Chondrocyte (in vitro differentiated cells): ENCODE data around the gene RMND1. TPM values are rescaled to one million over a fixed set of nuclear protein-coding genes. Genes with fewer than 3 reads are reported as not detected.

ENCODE experiments used
- DNase-seq: peaks from one replicate; pipeline ENCODE4 v3.0.0; 2021; ENCODE audit warnings: mixed read lengths, low spot score
- H3K27ac Mint-ChIP-seq: one replicate; pipeline ENCODE4 v1.8.0; 2021; ENCODE audit warnings: mild to moderate bottlenecking, moderate library complexity, mixed read lengths; ENCODE audit not compliant: unreplicated experiment
- H3K27me3 Mint-ChIP-seq: 2 replicates; pipeline ENCODE4 v1.8.0; 2021; ENCODE audit warnings: low read depth, mixed read lengths
- H3K36me3 Mint-ChIP-seq: 2 replicates; pipeline ENCODE4 v1.8.0; 2021; ENCODE audit warnings: low read depth, mixed read lengths
- H3K4me1 Mint-ChIP-seq: 2 replicates; pipeline ENCODE4 v1.8.0; 2021; ENCODE audit warnings: low read depth, mild to moderate bottlenecking, mixed read lengths
- H3K4me3 Mint-ChIP-seq: one replicate; pipeline ENCODE4 v1.8.0; 2021; ENCODE audit warnings: mild to moderate bottlenecking, moderate library complexity, mixed read lengths; ENCODE audit not compliant: unreplicated experiment
- H3K9me3 Mint-ChIP-seq: 2 replicates; pipeline ENCODE4 v1.8.0; 2021; ENCODE audit warnings: low read depth, mixed read lengths
- CTCF ChIP-seq: fragments of 200-600 bp; sonication (generic); IDR thresholded peaks from 2 replicates; pipeline ENCODE4 v1.5.0; 2021; ENCODE audit warnings: antibody characterized with exemption, mild to moderate bottlenecking, moderate library complexity
- long read RNA-seq: library from polyadenylated mRNA; stranded (forward); transcript quantifications from one replicate; pipeline ENCODE4 v2.0.0, GENCODE V29; 2021
- total RNA-seq: library from RNA; stranded (reverse); gene quantifications from 3 replicates; pipeline ENCODE4 v1.2.1, GENCODE V29; 2021

Gene RMND1, protein sequence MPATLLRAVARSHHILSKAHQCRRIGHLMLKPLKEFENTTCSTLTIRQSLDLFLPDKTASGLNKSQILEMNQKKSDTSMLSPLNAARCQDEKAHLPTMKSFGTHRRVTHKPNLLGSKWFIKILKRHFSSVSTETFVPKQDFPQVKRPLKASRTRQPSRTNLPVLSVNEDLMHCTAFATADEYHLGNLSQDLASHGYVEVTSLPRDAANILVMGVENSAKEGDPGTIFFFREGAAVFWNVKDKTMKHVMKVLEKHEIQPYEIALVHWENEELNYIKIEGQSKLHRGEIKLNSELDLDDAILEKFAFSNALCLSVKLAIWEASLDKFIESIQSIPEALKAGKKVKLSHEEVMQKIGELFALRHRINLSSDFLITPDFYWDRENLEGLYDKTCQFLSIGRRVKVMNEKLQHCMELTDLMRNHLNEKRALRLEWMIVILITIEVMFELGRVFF
- 19.3 to 42.8 TPM (median 42.5 TPM) in 3 replicates for total RNA-seq
- long read RNA-seq, transcript RMND1-203 (12 exons, 2,003 nt) = major isoform, 21 of 38 reads
- long read RNA-seq, partial matches to known transcripts = 10 of 38 reads
- long read RNA-seq, other reads (novel, unspliced or antisense) = 5 of 38 reads

DNA sequence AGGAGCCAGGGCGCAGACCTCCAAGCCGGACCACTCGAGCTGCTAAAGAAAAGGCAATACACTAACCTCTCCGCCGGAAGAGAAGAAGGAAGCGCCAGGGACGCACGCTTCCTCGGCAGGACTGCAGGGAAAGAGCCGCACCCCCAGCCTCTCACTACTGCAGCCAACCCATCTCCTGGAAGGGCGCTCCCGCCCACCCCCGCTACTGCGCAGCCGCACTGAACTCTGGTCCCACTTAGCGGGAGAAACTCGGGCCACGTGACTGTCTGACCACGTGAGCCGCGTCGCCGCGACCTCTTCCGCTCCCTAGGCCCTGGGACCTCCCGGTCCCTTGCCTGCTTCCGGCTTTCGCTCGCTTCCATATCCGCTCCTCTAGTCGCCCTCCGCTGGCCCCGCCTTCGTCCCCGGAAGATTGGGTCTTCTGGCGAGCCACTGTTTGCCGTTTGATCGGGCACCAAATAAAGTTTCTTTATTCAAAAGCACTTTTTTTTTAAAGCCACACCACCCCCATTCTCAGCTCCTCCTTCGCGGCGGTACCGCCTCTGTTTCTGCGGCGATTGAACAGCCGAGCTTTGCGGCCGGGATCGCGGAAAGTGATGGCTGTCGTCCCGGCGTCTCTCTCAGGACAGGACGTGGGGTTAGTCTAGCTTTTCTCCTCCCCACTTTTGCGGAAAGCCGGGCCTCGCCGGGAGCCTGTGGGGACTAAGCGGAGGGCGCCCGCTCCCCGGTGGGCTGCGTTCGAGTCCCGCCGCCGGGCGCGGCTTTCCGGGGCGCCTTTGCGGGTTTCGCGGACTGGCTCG, at the start of gene RMND1:
RMND1 (minus strand) TSS at position 177 of the 800 bp plus-strand sequence. CDS start 6,315 bp downstream, outside the sequence.
- no peaks in the 10 kb centered on the region for H3K27me3 Mint-ChIP-seq
- peak within 1 kb of the TSS; percentile 94 for H3K4me3 Mint-ChIP-seq
- H3K9me3 Mint-ChIP-seq = no peaks in the 10 kb centered on the region
- peaks cover 4% of the 10 kb centered on the region for H3K36me3 Mint-ChIP-seq
- peak within 1 kb of the TSS; percentile 96 for H3K27ac Mint-ChIP-seq
- TF ChIP-seq CTCF = no peak
- DNase-seq = peak; percentile 100
- peaks cover 54% of the 10 kb centered on the region for H3K4me1 Mint-ChIP-seq

- Mint-ChIP-seq H3K27me3 (peaks cover 4% of the 10 kb centered on the region), H3K9me3 (no peaks in the 10 kb centered on the region), H3K4me3 (no peak overlapping the region), H3K36me3 (peaks cover 1% of the 10 kb centered on the region), H3K4me1 (peaks cover 9% of the 10 kb centered on the region), H3K27ac (no peak overlapping the region)
- TF ChIP-seq CTCF = no peak
- no peak for DNase-seq
Observed at GRCh38 chr6:151499551-151499950, 47.6 kb upstream of the RMND1 start.

DNA sequence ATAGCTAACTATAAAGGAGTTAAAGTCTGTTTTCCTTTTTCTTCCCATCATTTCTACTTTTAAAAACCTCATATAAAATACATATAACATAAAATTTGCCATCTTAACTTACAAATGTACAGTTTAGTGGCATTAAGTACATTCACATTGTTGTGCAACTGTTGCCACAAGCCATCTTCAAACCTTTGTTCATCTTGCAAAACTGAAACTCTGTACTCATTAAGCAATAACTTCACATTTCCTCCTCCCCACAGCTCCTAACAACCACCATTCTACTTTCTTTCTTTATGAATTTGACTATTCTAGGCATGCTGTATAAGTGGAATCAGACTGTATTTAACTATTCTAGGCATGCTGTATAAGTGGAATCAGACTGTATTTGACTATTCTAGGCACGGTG, 46.4 kb upstream of the RMND1 start:
- peaks cover 15% of the 10 kb centered on the region for H3K4me1 Mint-ChIP-seq
- H3K4me3 Mint-ChIP-seq = no peak overlapping the region

DNA sequence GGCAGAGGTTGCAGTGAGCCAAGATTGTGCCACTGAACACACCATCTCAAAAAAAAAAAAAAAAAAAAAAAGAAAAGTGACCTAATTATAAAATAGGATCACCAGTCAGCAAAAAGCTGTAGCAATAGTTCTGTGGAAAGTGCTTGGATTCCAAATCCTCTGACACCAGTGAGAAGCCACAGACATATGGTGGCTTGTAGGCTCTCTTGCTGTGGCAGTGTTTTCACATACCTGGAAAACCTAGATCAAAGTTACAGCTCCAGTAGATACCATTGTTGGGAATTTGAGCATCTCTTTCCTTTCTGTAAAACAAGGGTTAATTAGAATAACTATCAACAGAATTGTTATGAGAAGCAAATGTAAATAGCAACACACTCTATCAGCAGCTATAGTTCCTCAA, 46.0 kb upstream of the RMND1 start:
- peaks cover 4% of the 10 kb centered on the region for H3K27me3 Mint-ChIP-seq
- no peak overlapping the region for H3K4me3 Mint-ChIP-seq
- peaks cover 18% of the 10 kb centered on the region for H3K4me1 Mint-ChIP-seq
- no peak overlapping the region for H3K27ac Mint-ChIP-seq
- DNase-seq = no peak
- H3K36me3 Mint-ChIP-seq = no peaks in the 10 kb centered on the region
- no peaks in the 10 kb centered on the region for H3K9me3 Mint-ChIP-seq
- no peak for TF ChIP-seq CTCF

More for the DNA sequence above, 46.4 kb upstream of the RMND1 start:
- no peak for TF ChIP-seq CTCF
- Mint-ChIP-seq H3K36me3 (no peaks in the 10 kb centered on the region), H3K27ac (no peak overlapping the region), H3K27me3 (peaks cover 4% of the 10 kb centered on the region), H3K9me3 (no peaks in the 10 kb centered on the region)
- no peak for DNase-seq

DNA sequence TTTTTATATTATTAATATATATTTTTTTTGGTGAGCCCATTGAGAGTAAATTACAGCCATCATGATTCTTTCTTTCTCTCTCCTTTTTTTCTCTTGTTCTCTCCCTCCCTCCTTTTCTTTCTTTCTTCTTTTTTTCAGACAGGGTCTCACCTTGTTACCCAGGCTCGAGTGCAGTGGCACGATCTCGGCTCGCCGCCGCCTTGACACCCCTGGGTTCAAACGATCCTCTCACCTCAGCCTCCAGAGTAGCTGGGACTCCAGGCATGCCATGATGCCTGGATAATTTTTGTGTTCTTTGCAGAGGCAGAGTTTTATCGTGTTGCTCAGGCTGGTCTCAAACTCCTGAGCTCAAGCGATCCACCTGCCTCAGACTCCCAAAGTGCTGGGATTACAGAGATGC, 43.5 kb upstream of the RMND1 start:
- Mint-ChIP-seq H3K9me3 (no peaks in the 10 kb centered on the region), H3K27ac (no peak overlapping the region), H3K36me3 (no peaks in the 10 kb centered on the region), H3K27me3 (peaks cover 4% of the 10 kb centered on the region), H3K4me3 (peak overlapping the region; percentile 19), H3K4me1 (peaks cover 18% of the 10 kb centered on the region)
- no peak for DNase-seq
- no peak for TF ChIP-seq CTCF
